H9 (cell line): ENCODE measurements around the gene IL1B. TPM values are rescaled to one million over a fixed set of nuclear protein-coding genes. Genes with fewer than 3 reads are reported as not detected.

Experiments used
- DNase-seq: peaks from one replicate; pipeline ENCODE4 v3.0.0-alpha.2; 2017
- H2AFZ ChIP-seq: one replicate; pipeline ENCODE4 v1.6.1; 2013; ENCODE audit warnings: mild to moderate bottlenecking, low read length, control low read depth, moderate library complexity
- H2AK5ac ChIP-seq: 2 replicates; pipeline ENCODE4 v1.6.1; 2013; ENCODE audit warnings: low read length, control low read depth, mixed read lengths; ENCODE audit not compliant: insufficient read length
- H2BK120ac ChIP-seq: one replicate; pipeline ENCODE4 v1.6.1; 2013; ENCODE audit warnings: low read depth, mild to moderate bottlenecking, low read length, control low read depth, inconsistent platforms; ENCODE audit not compliant: poor library complexity, severe bottlenecking
- H2BK12ac ChIP-seq: 2 replicates; pipeline ENCODE4 v1.6.1; 2013; ENCODE audit warnings: low read length, control low read depth, mixed read lengths, low read depth; ENCODE audit not compliant: insufficient read length
- H2BK15ac ChIP-seq: 2 replicates; pipeline ENCODE4 v1.6.1; 2013; ENCODE audit warnings: low read depth, low read length, control low read depth
- H2BK20ac ChIP-seq: one replicate; pipeline ENCODE4 v1.6.1; 2013; ENCODE audit warnings: low read depth, mild to moderate bottlenecking, low read length, control low read depth, inconsistent platforms; ENCODE audit not compliant: poor library complexity, severe bottlenecking
- H2BK5ac ChIP-seq: 2 replicates; pipeline ENCODE4 v1.6.1; 2013; ENCODE audit warnings: low read length, control low read depth, mixed read lengths; ENCODE audit not compliant: insufficient read length
- H3K14ac ChIP-seq: 2 replicates; pipeline ENCODE4 v1.6.1; 2013; ENCODE audit warnings: low read length, control low read depth; ENCODE audit not compliant: insufficient read depth
- H3K18ac ChIP-seq: 2 replicates; pipeline ENCODE4 v1.6.1; 2013; ENCODE audit warnings: low read depth, mild to moderate bottlenecking, mixed read lengths, low read length, control low read depth; ENCODE audit not compliant: insufficient read length
- H3K23ac ChIP-seq: 2 replicates; pipeline ENCODE4 v1.6.1; 2013; ENCODE audit warnings: low read length, control low read depth, mixed read lengths, low read depth; ENCODE audit not compliant: insufficient read length
- H3K23me2 ChIP-seq: 2 replicates; pipeline ENCODE4 v1.6.1; 2013; ENCODE audit warnings: low read depth, mild to moderate bottlenecking, mixed read lengths, low read length, control low read depth; ENCODE audit not compliant: insufficient read length, poor library complexity, severe bottlenecking
- H3K27ac ChIP-seq: 2 replicates; pipeline ENCODE4 v1.5.1; 2013; ENCODE audit warnings: low read length, control low read depth, mixed read lengths, low read depth; ENCODE audit not compliant: insufficient read length
- H3K27me3 ChIP-seq: 2 replicates; pipeline ENCODE4 v1.6.1; 2013; ENCODE audit warnings: low read length, control low read depth, inconsistent platforms; ENCODE audit not compliant: insufficient read depth
- H3K4ac ChIP-seq: 2 replicates; pipeline ENCODE4 v1.6.1; 2013; ENCODE audit warnings: low read depth, mild to moderate bottlenecking, control low read depth, inconsistent platforms, low read length, moderate library complexity
- H3K4me1 ChIP-seq: 2 replicates; pipeline ENCODE4 v1.6.1; 2013; ENCODE audit warnings: low read length, control low read depth, inconsistent platforms; ENCODE audit not compliant: insufficient read depth
- H3K4me2 ChIP-seq: 2 replicates; pipeline ENCODE4 v1.6.1; 2013; ENCODE audit warnings: low read length, control low read depth, mixed read lengths; ENCODE audit not compliant: insufficient read length, insufficient read depth
- H3K56ac ChIP-seq: 2 replicates; pipeline ENCODE4 v1.6.1; 2013; ENCODE audit warnings: low read depth, mild to moderate bottlenecking, mixed read lengths, low read length, control low read depth; ENCODE audit not compliant: insufficient read length
- H3K79me1 ChIP-seq: 2 replicates; pipeline ENCODE4 v1.6.1; 2013; ENCODE audit warnings: low read depth, mild to moderate bottlenecking, moderate library complexity, low read length, control low read depth, inconsistent platforms; ENCODE audit not compliant: insufficient read depth, poor library complexity, severe bottlenecking
- H3K79me2 ChIP-seq: 2 replicates; pipeline ENCODE4 v1.6.1; 2013; ENCODE audit warnings: low read length, control low read depth, inconsistent platforms; ENCODE audit not compliant: insufficient read depth
- H3K9ac ChIP-seq: 2 replicates; pipeline ENCODE4 v1.6.1; 2013; ENCODE audit warnings: low read length, control low read depth, mixed read lengths; ENCODE audit not compliant: insufficient read length; ENCODE audit errors: extremely low read depth
- H3K9me3 ChIP-seq: one replicate; pipeline ENCODE4 v1.6.1; 2013; ENCODE audit warnings: low read depth, low read length, inconsistent platforms; ENCODE audit not compliant: control insufficient read depth
- H3T11ph ChIP-seq: one replicate; pipeline ENCODE4 v1.6.1; 2013; ENCODE audit warnings: mild to moderate bottlenecking, low read length, control low read depth, inconsistent platforms
- H4K20me1 ChIP-seq: one replicate; pipeline ENCODE4 v1.6.1; 2013; ENCODE audit not compliant: control insufficient read depth, insufficient read length, insufficient read depth
- H4K5ac ChIP-seq: 2 replicates; pipeline ENCODE4 v1.6.1; 2013; ENCODE audit warnings: low read depth, mild to moderate bottlenecking, mixed read lengths, low read length, control low read depth; ENCODE audit not compliant: insufficient read length
- H4K8ac ChIP-seq: replicated peaks from 2 replicates; pipeline ENCODE4 v1.6.1; 2013; ENCODE audit warnings: low read length, control low read depth, mixed read lengths, low read depth; ENCODE audit not compliant: insufficient read length
- H4K91ac ChIP-seq: 2 replicates; pipeline ENCODE4 v1.6.1; 2013; ENCODE audit warnings: low read depth, mild to moderate bottlenecking, moderate library complexity, mixed read lengths, low read length, control low read depth; ENCODE audit not compliant: insufficient read length
- H3K27ac Mint-ChIP-seq, 3 experiments: 2 replicates in 2 of 3; 3 replicates in 1 of 3; pipeline ENCODE4 v1.8.0; 2020 to 2021; ENCODE audit warnings: mixed read lengths in 3 of 3, mild to moderate bottlenecking in 1 of 3, moderate library complexity in 1 of 3
- H3K27me3 Mint-ChIP-seq: 2 replicates; pipeline ENCODE4 v1.8.0; 2021; ENCODE audit warnings: low read depth, mild to moderate bottlenecking, moderate library complexity, mixed read lengths
- H3K36me3 Mint-ChIP-seq, 3 experiments: 2 replicates in 2 of 3; 3 replicates in 1 of 3; pipeline ENCODE4 v1.8.0; 2020 to 2021; ENCODE audit warnings: low read depth in 3 of 3, mixed read lengths in 3 of 3; ENCODE audit not compliant: insufficient read depth in 1 of 3
- H3K4me1 Mint-ChIP-seq, 2 experiments: 2 replicates each; pipeline ENCODE4 v1.8.0; 2020; ENCODE audit warnings: mixed read lengths in 2 of 2
- H3K4me3 Mint-ChIP-seq, 2 experiments: 2 replicates in 1 of 2; 3 replicates in 1 of 2; pipeline ENCODE4 v1.8.0; 2020 to 2021; ENCODE audit warnings: mild to moderate bottlenecking in 2 of 2, mixed read lengths in 2 of 2, moderate library complexity in 1 of 2
- H3K9me3 Mint-ChIP-seq, 2 experiments: 2 replicates in 1 of 2; 3 replicates in 1 of 2; pipeline ENCODE4 v1.8.0; 2020; ENCODE audit warnings: mild to moderate bottlenecking in 2 of 2, mixed read lengths in 2 of 2, moderate library complexity in 1 of 2
- WGBS: extraction: QIAGEN DNeasy Blood & Tissue Kit; methylation state at CpG from one replicate; pipeline ENCODE4 v1.1.7; 2013; ENCODE audit warnings: missing lambda C conversion rate, low lambda C conversion rate, mixed read lengths; ENCODE audit not compliant: insufficient read length; ENCODE audit errors: extremely low coverage; 5-methylcytosine and 5-hydroxymethylcytosine counted together
- total RNA-seq: library from RNA; stranded (reverse); gene quantifications from 2 replicates; pipeline ENCODE4 v1.2.1, GENCODE V29; 2021
- TF ChIP-seq, protein P1 (sequence below): fragments of 200-600 bp; sonication (generic); conservative IDR thresholded peaks from 3 replicates; pipeline ENCODE4 v1.8.0; 2021; ENCODE audit warnings: antibody characterized with exemption, mild to moderate bottlenecking

The IL1B gene
- total RNA-seq, 1 experiment from 2014 or later: not detected

DNA sequence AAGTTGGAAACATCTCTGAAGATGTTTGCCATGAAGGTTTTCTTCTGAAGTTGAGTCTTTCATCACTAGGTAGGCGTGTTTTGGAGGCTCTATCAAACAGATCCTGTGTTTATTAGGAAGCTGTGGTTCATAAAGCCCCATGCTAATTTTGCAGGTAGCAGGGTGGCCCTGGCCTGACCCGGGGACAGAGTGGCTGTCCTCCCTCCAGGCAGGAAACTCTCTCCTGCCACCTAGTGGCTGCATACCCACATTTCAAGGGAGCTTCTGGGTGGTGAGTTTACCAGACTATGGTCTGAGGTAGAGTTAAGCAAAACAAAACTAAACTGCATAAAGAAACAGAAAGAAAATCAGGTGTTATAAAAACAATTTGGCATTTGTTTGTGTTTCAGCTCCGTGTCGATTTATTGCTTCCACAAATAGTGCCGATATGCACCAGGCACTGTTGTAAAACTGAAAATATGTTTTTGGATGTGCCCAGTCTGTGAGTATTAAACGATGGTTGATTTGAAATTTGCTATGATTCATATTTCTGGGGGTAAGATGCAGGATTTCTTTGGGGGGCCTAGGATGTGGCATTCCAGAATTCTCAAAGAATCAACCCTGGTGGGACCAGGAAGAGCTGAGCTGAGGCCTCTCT lies 48.4 kb upstream of the IL1B start:
- Histone ChIP-seq H3K79me1 (no peaks in the 10 kb centered on the region), H3K18ac (no peak overlapping the region), H3K27ac (no peak overlapping the region), H2BK120ac (no peak overlapping the region), H4K5ac (no peak overlapping the region), H3K14ac (no peak overlapping the region), H2AFZ (peak overlapping the region; percentile 61), H3K79me2 (no peaks in the 10 kb centered on the region), H3K4ac (no peak overlapping the region), H3K4me1 (no peaks in the 10 kb centered on the region; the same call in none of the 2 replicates), H4K91ac (no peak overlapping the region), H2AK5ac (no peak overlapping the region), H3K9ac (no peak overlapping the region), H4K8ac (no peak overlapping the region), H3K27me3 (no peaks in the 10 kb centered on the region), H3T11ph (no peak overlapping the region), H3K23me2 (no peaks in the 10 kb centered on the region), H2BK5ac (no peak overlapping the region), H2BK15ac (no peak overlapping the region), H3K23ac (no peak overlapping the region), H3K9me3 (no peaks in the 10 kb centered on the region), H2BK20ac (no peak overlapping the region), H4K20me1 (no peaks in the 10 kb centered on the region), H3K56ac (no peak overlapping the region), H2BK12ac (no peak overlapping the region), H3K4me2 (no peak overlapping the region)
- no peaks in the 10 kb centered on the region for H3K27me3 Mint-ChIP-seq
- no peak overlapping the region for H3K4me3 Mint-ChIP-seq
- TF ChIP-seq, protein P1, sequence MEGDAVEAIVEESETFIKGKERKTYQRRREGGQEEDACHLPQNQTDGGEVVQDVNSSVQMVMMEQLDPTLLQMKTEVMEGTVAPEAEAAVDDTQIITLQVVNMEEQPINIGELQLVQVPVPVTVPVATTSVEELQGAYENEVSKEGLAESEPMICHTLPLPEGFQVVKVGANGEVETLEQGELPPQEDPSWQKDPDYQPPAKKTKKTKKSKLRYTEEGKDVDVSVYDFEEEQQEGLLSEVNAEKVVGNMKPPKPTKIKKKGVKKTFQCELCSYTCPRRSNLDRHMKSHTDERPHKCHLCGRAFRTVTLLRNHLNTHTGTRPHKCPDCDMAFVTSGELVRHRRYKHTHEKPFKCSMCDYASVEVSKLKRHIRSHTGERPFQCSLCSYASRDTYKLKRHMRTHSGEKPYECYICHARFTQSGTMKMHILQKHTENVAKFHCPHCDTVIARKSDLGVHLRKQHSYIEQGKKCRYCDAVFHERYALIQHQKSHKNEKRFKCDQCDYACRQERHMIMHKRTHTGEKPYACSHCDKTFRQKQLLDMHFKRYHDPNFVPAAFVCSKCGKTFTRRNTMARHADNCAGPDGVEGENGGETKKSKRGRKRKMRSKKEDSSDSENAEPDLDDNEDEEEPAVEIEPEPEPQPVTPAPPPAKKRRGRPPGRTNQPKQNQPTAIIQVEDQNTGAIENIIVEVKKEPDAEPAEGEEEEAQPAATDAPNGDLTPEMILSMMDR: peak; percentile 96
- peaks cover 13 to 15% of the 10 kb centered on the region in 2 experiments for H3K4me1 Mint-ChIP-seq
- DNase-seq: peak; percentile 84
- no peak overlapping the region; a peak in 1 of 7 replicates for H3K27ac Mint-ChIP-seq
- no CpG with 5 or more reads among the region's 6 CpGs for WGBS
- H3K36me3 Mint-ChIP-seq: no peaks in the 10 kb centered on the region
- H3K9me3 Mint-ChIP-seq: no peaks in the 10 kb centered on the region; a peak in 1 of 5 replicates
